Loucy (cell line): ENCODE results near the gene ASIP.

ENCODE experiments used
- H2AFZ ChIP-seq: fragments of 200-600 bp; sonication (generic); 2 replicates; pipeline ENCODE4 v1.6.0; 2016; ENCODE audit warnings: antibody characterized with exemption, mild to moderate bottlenecking, low read length, moderate library complexity
- H3F3A ChIP-seq: fragments of 200-600 bp; 2 replicates; pipeline ENCODE4 v1.6.0; 2016; ENCODE audit warnings: antibody characterized with exemption, low read depth, mild to moderate bottlenecking
- H3K27me3 ChIP-seq: fragments of 200-600 bp; sonication (generic); 2 replicates; pipeline ENCODE4 v1.6.1; 2014; ENCODE audit warnings: low read length, mild to moderate bottlenecking; ENCODE audit not compliant: insufficient read depth, poor library complexity, severe bottlenecking
- H3K36me3 ChIP-seq: fragments of 200-600 bp; sonication (generic); 2 replicates; pipeline ENCODE4 v1.6.1; 2016; ENCODE audit warnings: low read length; ENCODE audit not compliant: insufficient read depth
- H3K4me1 ChIP-seq: fragments of 200-600 bp; sonication (generic); 2 replicates; pipeline ENCODE4 v1.5.1; 2014; ENCODE audit warnings: low read length, mild to moderate bottlenecking; ENCODE audit not compliant: insufficient read depth, poor library complexity, severe bottlenecking
- H3K4me2 ChIP-seq: fragments of 200-600 bp; sonication (generic); 2 replicates; pipeline ENCODE4 v1.6.0; 2014; ENCODE audit warnings: antibody characterized with exemption, low read length, low read depth, mild to moderate bottlenecking; ENCODE audit not compliant: poor library complexity, severe bottlenecking
- H3K4me3 ChIP-seq: fragments of 200-600 bp; sonication (generic); 2 replicates; pipeline ENCODE4 v1.5.1; 2014; ENCODE audit warnings: low read length, mild to moderate bottlenecking, mixed read lengths; ENCODE audit not compliant: poor library complexity, severe bottlenecking
- H3K79me2 ChIP-seq: fragments of 200-600 bp; sonication (generic); 2 replicates; pipeline ENCODE4 v1.6.1; 2014; ENCODE audit warnings: low read length; ENCODE audit not compliant: insufficient read depth
- H3K9ac ChIP-seq: fragments of 200-600 bp; sonication (generic); 2 replicates; pipeline ENCODE4 v1.6.0; 2014; ENCODE audit warnings: mild to moderate bottlenecking, low read depth, low read length, moderate library complexity; ENCODE audit not compliant: poor library complexity, severe bottlenecking
- H3K9me2 ChIP-seq: fragments of 200-600 bp; sonication (generic); replicated peaks from 2 replicates; pipeline ENCODE4 v1.6.1; 2016; ENCODE audit warnings: low read depth, low read length, mixed read lengths
- H3K9me3 ChIP-seq: fragments of 200-600 bp; sonication (generic); 2 replicates; pipeline ENCODE4 v1.6.1; 2014; ENCODE audit warnings: mild to moderate bottlenecking, antibody characterized with exemption, low read length, low read depth; ENCODE audit not compliant: insufficient read depth
- H4K20me1 ChIP-seq: fragments of 200-600 bp; sonication (generic); 2 replicates; pipeline ENCODE4 v1.6.0; 2014; ENCODE audit warnings: antibody characterized with exemption, low read length, mild to moderate bottlenecking; ENCODE audit not compliant: insufficient read depth, poor library complexity, severe bottlenecking
- CTCF ChIP-seq: fragments of 200-600 bp; sonication (generic); conservative IDR thresholded peaks from 2 replicates; pipeline ENCODE4 v1.5.1; 2014; ENCODE audit warnings: mild to moderate bottlenecking, antibody characterized with exemption, low read length
- EZH2phosphoT487 ChIP-seq: fragments of 200-600 bp; IDR thresholded peaks from 2 replicates; pipeline ENCODE4 v1.6.1; 2018; ENCODE audit warnings: antibody characterized with exemption, mild to moderate bottlenecking, moderate library complexity, borderline replicate concordance

ASIP gene

GRCh38 chr20:34233687-34234086, 7.5 kb upstream of the ASIP start:
- Histone ChIP-seq H3K79me2 (no peaks in the 10 kb centered on the region), H3K4me2 (no peak overlapping the region), H3K36me3 (no peaks in the 10 kb centered on the region), H2AFZ (no peak overlapping the region), H3K4me1 (no peaks in the 10 kb centered on the region), H3K27me3 (no peaks in the 10 kb centered on the region), H3K9me3 (peaks cover 4% of the 10 kb centered on the region; the same call in 1 of the 2 replicates), H3K9ac (no peak overlapping the region), H3K4me3 (no peak overlapping the region), H3K9me2 (no peaks in the 10 kb centered on the region), H4K20me1 (no peaks in the 10 kb centered on the region), H3F3A (no peaks in the 10 kb centered on the region)
- TF ChIP-seq EZH2phosphoT487: no peak
- TF ChIP-seq CTCF: no peak

- peaks cover 4% of the 10 kb centered on the region; the same call in 1 of the 2 replicates for H3K9me3 ChIP-seq
Observed at GRCh38 chr20:34235875-34236274, 5.3 kb upstream of the ASIP start.

DNA sequence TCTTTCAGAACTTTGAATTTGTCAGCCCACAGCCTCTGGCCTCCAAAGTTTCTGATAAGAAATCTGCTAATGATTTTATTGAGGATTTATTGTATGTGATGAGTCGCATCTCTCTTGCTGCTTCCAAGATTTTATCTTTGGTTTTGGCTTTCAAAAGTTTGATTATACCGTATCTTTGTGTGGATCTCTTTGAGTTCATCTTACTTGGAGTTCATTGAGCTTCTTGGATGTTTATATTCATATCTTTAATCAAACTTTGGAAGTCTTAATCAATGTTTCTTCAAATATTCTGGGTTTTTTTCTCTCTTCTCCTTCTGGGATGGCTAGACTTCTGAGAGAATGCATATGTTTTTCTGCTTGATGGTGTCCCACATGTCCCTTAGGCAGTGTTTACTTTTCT, 3.3 kb upstream of the ASIP start:
- Histone ChIP-seq H3K9me2 (no peaks in the 10 kb centered on the region), H3K4me1 (no peaks in the 10 kb centered on the region), H3K36me3 (no peaks in the 10 kb centered on the region), H3K79me2 (no peaks in the 10 kb centered on the region), H3K9me3 (peaks cover 4% of the 10 kb centered on the region; the same call in 1 of the 2 replicates), H3K9ac (no peak overlapping the region), H3K27me3 (no peaks in the 10 kb centered on the region), H3K4me2 (no peak overlapping the region), H3K4me3 (no peak overlapping the region), H4K20me1 (no peaks in the 10 kb centered on the region), H3F3A (no peaks in the 10 kb centered on the region), H2AFZ (no peak overlapping the region)
- no peak for TF ChIP-seq EZH2phosphoT487
- no peak for TF ChIP-seq CTCF

More at GRCh38 chr20:34235875-34236274, 5.3 kb upstream of the ASIP start:
- no peak overlapping the region for H3K4me3 ChIP-seq
- TF ChIP-seq EZH2phosphoT487: no peak
- no peak for TF ChIP-seq CTCF
- H3F3A ChIP-seq: no peaks in the 10 kb centered on the region
- no peaks in the 10 kb centered on the region for H3K4me1 ChIP-seq
- no peaks in the 10 kb centered on the region for H3K79me2 ChIP-seq
- no peaks in the 10 kb centered on the region for H4K20me1 ChIP-seq
- no peaks in the 10 kb centered on the region for H3K9me2 ChIP-seq
- H3K36me3 ChIP-seq: no peaks in the 10 kb centered on the region
- no peak overlapping the region for H3K9ac ChIP-seq
- H3K27me3 ChIP-seq: no peaks in the 10 kb centered on the region
- no peak overlapping the region for H3K4me2 ChIP-seq
- no peak overlapping the region for H2AFZ ChIP-seq
